ENCODE measurements around the gene NR3C1. TPM values are rescaled to one million over a fixed set of nuclear protein-coding genes. Genes with fewer than 3 reads are reported as not detected.

NR3C1 gene
- 10 to 100 TPM; 52.7 to 55.6 TPM for total RNA-seq

- DNase-seq: peak; percentile 86
- CTCF ChIA-PET: interaction anchor here (0.6 to 2.8 kb wide), 29 partner anchors 13 to 789 kb away, joined by 3 to 14 read pairs (median 3); no protein-coding TSS in a partner anchor
- peak within 1 kb of the TSS; percentile 95 for H3K27ac Mint-ChIP-seq
- intact Hi-C loops (cut with micrococcal nuclease): loop anchor here (2.0 to 5.0 kb wide), 2 partner anchors 177 to 395 kb away; no protein-coding TSS in a partner anchor
- no peaks in the 10 kb centered on the region for H3K9me3 Mint-ChIP-seq
- H3K4me1 Mint-ChIP-seq (ENCODE audit: low read depth): peaks cover 42% of the 10 kb centered on the region
- ATAC-seq: peak; percentile 65
- POLR2A ChIA-PET: interaction anchor here (0.6 to 3.0 kb wide), 25 partner anchors 10 to 787 kb away, joined by 3 to 50 read pairs (median 3); no protein-coding TSS in a partner anchor
- peak; percentile 71 for TF ChIP-seq CTCF (IDR thresholded peaks at IDR 0.05)
- H3K4me3 Mint-ChIP-seq: peak within 1 kb of the TSS; percentile 93
- H3K36me3 Mint-ChIP-seq (ENCODE audit: low read depth): peaks cover 39% of the 10 kb centered on the region
- H3K27me3 Mint-ChIP-seq: no peaks in the 10 kb centered on the region
These were observed at the start of gene NR3C1 for GRCh38 chr5:143403593-143404415. Gene NR3C1 (minus strand): TSS chr5:143403686. CDS start chr5:143400839, 2,847 bp downstream.

GRCh38 chr5:143449772-143450171, 46.3 kb upstream of the NR3C1 start:
- H3K9me3 Mint-ChIP-seq: no peaks in the 10 kb centered on the region

GRCh38 chr5:143448518-143448917, 45.0 kb upstream of the NR3C1 start:
- Mint-ChIP-seq H3K36me3 (ENCODE audit: low read depth) (no peaks in the 10 kb centered on the region), H3K9me3 (no peaks in the 10 kb centered on the region), H3K4me1 (ENCODE audit: low read depth) (peaks cover 23% of the 10 kb centered on the region), H3K4me3 (no peak overlapping the region), H3K27me3 (no peaks in the 10 kb centered on the region), H3K27ac (no peak overlapping the region)
- intact Hi-C loops (cut with micrococcal nuclease): no loop called here
- DNase-seq (peak; percentile 44), ATAC-seq (peak; percentile 57)
- ChIA-PET POLR2A (no interaction called here), CTCF (no interaction called here)
- TF ChIP-seq CTCF (IDR thresholded peaks at IDR 0.05): no peak

More at GRCh38 chr5:143449772-143450171, 46.3 kb upstream of the NR3C1 start:
- Mint-ChIP-seq H3K27ac (no peak overlapping the region), H3K36me3 (ENCODE audit: low read depth) (no peaks in the 10 kb centered on the region), H3K4me3 (no peak overlapping the region), H3K4me1 (ENCODE audit: low read depth) (peaks cover 23% of the 10 kb centered on the region), H3K27me3 (no peaks in the 10 kb centered on the region)
- no peak for TF ChIP-seq CTCF (IDR thresholded peaks at IDR 0.05)
- POLR2A ChIA-PET: interaction anchor here (0.5 kb wide), 1 partner anchor 56 kb away, joined by 3 read pairs; no protein-coding TSS in a partner anchor
- intact Hi-C loops (cut with micrococcal nuclease): no loop called here
- ATAC-seq (no peak), DNase-seq (no peak)
- CTCF ChIA-PET: interaction anchor here (0.7 kb wide), 1 partner anchor 453 kb away, joined by 3 read pairs; no protein-coding TSS in a partner anchor

GRCh38 chr5:143447983-143448382, 44.5 kb upstream of the NR3C1 start:
- ATAC-seq (peak; percentile 59), DNase-seq (no peak)
- intact Hi-C loops (cut with micrococcal nuclease): no loop called here
- TF ChIP-seq CTCF (IDR thresholded peaks at IDR 0.05): no peak
- Mint-ChIP-seq H3K27me3 (no peaks in the 10 kb centered on the region), H3K4me1 (ENCODE audit: low read depth) (peaks cover 23% of the 10 kb centered on the region), H3K36me3 (ENCODE audit: low read depth) (no peaks in the 10 kb centered on the region), H3K9me3 (no peaks in the 10 kb centered on the region), H3K4me3 (no peak overlapping the region), H3K27ac (peak overlapping the region; percentile 16)
- ChIA-PET CTCF (interaction anchor here (0.9 kb wide), 1 partner anchor 43 kb away, joined by 3 read pairs; no protein-coding TSS in a partner anchor), POLR2A (interaction anchor here (3.1 kb wide), 1 partner anchor 44 kb away, joined by 13 read pairs; the partner anchor contains the start of gene NR3C1)
